Activated CD8-positive, alpha-beta memory T cell treated with anti-CD3 and anti-CD28 coated beads for 24 hours (primary cell): ENCODE measurements around the gene UNC119.

Source experiments
- DNase-seq: peaks from one replicate; pipeline ENCODE4 v3.0.0-alpha.2; 2020

The UNC119 gene

DNA sequence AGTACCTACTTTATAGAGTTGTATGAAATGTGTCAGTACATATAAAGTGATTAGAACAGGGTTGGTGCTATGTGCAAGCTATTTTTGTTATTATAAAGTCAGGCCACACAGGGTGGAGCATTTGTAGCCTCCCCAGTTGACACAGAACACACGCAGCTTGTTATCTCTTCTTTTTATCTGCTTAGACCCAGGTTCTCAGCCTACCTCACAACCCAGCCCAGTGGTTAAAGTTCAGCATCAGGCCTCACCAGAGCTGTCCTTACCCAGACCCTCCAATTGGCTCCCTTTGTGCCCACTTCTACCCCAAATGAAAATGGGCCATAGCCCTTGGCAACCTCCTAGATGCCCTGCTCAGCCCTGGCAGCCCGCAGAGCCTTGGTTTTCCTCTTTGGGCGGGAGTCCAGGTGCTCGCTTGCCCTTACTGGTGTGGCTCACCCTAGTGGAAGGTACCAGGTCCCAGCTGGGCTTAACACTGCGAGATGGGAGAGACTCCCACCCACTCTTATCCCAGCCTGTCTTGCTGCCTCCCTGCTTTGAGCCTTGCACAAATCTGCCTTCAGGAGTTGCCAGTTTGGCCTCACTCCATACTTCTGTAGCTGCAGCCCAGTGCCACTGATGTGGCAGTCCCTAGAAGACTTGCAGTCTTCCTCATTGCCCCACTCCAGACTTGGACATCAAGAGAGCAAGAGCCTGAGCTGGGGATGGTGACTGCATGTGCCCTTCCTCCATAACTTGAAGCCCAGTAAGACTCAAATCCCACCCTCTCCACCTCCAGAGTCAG lies 20.0 kb upstream of the UNC119 start:
- no peak for DNase-seq

DNA sequence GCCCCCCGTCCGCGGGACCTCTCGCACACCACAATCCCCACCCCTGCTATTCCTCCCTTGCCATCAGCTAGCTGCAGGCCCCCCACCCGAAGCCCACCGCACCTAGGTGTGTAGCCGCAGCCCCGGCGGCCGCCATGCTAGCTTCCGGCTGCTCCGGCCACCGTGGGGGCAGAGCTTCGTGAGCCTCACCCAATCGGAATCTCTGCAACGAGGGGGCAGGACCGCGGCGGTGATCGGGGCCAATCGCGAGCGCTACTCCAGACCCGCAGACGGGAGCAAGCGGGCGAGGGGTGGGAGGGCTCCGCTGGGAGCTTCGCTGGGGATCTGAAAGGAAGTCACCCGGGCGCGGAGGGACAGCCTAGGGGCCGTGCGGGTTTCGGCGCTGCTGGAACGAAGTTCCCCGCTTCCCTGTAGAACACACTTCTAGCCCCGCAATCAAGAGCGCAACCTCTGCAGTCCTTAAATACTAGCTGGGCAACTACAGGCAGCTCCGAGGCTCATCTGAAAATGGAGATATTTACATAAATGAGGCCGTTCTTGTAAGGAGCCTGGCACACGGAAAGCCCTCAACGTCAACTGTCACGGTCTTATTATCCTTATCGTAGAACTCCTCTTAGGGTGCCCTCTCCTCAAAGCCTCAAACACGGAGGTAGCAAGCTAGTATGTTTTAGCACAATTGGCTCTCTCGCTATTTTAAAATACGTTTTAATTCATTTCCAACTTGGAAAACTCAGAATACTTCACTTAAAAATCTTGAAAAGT lies 19.1 kb upstream of the UNC119 start, which contains the start of gene PIGS:
Gene PIGS (minus strand): TSS at position 164 of the 762 bp plus-strand sequence. CDS start 28 bp downstream, at position 136.
- peak; percentile 95 for DNase-seq

DNA sequence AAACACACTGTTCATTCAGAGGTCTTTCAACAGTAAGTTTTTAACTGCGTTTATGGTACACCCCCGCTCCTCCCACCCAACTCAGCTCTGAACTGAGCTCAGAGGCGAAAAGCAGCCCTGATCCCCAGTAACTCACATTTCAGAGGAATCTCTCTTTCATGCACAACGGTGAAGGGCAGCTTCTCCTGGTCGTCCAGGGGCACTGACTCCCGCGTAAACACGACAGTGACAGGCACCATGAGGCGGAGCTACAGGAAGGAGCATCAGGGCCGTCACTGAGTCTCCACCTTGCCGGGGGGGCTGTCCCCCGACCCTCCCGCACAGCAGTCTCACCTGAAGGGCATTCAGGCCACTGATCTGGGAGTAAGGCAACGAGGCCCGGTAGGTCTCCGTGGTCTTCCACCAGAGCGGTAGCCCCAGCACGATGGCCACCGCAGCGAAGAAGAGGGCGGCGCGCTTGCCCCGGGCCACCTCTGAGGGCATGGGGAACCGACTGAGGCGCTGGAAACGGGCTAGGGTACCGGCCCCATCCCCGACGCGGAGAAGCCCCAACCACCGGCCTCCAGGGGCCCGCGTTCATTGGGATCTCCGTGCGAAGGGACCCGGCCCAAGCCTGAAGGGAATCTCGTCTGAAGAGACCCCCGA lies 18.4 kb upstream of the UNC119 start:
- DNase-seq: peak; percentile 81

DNA sequence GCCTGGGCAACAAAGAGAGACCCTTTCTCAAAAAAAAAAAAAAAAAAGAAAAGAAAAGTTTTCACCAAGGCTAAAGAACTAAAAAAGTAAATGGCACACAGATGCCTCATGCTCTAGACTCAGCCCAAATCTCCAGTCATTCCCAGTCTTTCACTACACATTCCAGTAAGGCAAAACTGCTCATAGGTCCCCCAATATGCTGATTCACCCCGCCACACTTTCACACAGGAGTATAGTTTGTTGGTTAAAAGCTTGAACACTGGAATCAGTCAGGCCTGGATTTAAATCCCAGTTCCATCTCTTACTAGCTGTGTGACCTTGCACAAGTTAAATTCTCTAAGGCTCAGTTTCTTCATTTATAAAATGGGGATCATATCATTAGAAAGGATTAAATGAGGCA lies 17.0 kb upstream of the UNC119 start:
- DNase-seq: no peak

DNA sequence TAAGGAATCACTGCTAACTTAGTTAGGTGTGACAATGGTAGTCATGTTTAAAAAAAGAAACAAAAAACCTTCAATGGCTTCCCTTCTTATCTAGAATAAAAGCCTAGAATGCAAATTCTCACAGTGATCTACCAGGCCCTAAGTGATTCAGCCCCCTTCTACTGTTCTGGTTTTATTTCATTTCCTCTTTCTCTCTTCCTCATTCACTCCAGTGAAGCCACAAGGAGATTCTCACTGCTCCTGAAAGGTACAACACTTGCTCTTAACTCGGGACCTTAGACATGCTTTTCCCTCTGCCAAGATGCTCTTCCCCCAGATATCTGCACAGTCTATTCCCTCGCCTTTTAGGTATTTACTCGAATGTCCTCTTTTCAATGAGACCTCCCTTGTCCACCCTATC lies 15.2 kb upstream of the UNC119 start:
- DNase-seq: no peak

DNA sequence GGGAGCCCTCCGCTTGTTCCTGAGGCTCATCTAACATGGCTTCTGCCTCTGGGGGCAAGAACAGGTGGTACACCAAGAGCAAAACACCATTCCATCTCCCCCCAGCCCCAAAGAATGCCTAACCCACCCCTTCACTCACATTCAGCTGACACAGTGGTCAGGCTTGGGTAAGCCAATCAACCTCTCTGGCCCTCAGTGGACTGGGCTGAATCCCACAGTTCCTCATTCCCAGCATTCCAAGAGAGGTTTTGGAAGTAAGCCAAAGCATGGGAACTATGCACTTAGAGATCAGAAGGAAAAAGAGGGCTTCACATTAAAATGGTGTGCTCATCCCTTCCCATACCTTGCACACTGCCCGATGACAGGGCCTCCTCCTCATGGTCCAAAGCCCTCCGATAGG lies 11.1 kb upstream of the UNC119 start:
- no peak for DNase-seq

DNA sequence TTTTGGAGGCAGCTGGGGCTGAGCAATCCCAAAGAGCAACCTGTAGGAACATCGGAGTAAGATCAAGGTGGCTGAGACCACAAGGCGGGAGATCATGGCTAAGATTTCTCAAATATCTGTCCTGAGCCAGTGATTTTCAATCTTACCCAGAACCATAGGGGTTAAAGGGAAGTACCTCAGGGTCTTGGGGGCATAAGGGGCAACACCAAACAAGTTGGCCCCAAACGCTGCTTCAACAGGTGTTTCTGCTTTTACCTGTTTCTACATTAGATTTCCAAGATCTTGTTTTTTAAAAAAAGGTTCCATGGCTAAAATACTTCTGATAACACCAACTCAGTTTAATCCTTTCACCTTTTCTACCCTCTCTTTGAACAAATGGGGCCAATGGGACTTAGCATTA lies 2.6 kb upstream of the UNC119 start:
- no peak for DNase-seq

DNA sequence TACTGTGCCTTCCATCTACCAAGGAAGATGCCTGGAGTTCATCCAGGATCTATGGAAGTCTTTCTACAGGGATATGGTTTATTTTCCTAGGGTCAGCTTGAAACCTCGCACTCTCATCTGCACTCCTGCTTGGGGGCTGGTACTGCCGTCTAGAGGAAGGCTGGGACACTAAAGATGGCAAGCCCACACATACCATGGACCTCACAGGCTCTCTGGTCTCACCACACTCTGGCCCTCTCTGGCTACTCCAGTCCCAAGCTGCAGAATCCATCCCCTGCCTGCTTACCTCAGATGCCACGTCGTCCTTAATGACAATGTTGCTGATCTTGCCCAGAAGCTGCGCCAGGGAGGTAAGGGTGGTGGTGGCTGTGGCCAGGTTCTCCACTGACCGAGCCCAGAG lies 2.1 kb upstream of the UNC119 start:
- no peak for DNase-seq

DNA sequence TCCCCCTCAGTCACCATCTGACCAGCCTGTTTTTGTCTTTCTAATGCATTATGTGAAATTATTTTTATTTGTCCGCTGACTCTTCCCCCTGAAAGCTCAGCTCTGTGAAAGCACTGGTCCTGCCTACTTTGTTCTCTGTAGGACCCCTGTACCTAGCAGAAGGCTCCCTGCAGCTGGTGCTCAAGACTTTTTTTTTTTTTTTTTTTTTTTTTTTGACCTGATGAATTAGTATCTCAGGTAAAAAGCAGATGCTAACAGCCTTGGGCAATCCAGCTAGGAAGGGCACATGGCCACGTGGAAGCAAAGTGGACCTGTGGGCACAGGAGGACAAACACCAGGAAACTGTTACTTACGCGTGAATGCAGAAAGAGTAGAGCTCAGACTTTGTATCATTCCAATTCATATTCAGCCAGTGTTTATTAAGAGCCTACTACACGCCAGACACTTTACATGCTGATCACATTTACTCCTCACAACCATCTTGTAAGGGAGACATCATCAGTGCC lies 629 bp upstream of the UNC119 start:
- DNase-seq: no peak

DNA sequence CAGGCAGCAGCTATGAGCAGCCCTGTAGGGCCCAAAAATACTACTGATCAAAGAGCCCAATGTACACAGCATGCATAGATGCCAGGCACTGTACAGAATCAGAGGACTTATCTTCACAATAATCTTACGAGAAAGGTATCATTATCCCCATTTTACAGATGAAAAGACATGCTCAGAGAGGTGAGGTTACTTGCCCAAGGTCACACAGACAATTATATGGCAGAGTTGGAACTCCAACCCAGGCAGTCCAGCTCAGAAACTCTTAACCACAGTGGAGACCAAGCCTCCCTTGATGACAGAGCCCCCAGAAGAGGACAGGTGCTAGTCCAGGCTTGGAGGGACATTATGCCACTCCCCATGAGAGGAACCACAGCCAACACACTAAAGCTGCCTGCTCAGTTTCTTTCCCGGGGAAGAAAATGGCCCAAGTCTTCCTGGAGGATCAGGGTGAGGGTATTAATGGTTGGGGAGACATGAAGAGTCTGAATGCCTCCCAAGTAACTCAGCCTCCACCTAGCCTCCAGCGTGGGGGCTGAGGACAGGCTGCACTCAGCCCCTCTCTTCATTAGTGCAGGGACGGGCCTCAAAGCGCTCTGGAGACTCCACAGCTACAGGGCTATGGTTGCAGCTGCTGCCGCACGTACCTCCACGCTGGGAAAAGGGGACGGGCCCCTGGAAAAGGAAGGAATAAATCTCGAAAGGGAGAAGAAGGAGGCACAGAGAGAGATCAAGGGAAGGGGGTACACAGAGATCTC lies 826 bp downstream of the UNC119 start:
- DNase-seq: no peak

DNA sequence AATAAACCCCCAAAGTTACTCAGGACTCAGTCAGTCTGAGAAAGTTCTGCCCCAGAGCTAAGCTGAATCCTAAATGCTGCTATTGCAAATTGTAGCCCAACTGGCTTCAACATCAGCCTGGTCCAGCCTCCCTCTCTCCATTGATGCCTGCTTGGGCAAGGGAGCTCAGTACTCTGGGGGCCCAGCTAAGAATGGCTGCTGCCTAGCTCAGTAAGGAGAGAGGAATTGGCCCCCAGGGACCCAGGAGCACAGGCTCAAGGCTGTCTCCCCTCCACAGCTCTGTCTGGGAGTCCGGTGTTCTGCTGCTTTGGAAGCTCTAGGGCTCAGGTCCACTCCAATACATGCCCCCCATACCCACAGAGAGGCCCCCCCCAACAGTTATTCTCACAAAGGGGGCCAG lies 1.6 kb downstream of the UNC119 start:
- no peak for DNase-seq

DNA sequence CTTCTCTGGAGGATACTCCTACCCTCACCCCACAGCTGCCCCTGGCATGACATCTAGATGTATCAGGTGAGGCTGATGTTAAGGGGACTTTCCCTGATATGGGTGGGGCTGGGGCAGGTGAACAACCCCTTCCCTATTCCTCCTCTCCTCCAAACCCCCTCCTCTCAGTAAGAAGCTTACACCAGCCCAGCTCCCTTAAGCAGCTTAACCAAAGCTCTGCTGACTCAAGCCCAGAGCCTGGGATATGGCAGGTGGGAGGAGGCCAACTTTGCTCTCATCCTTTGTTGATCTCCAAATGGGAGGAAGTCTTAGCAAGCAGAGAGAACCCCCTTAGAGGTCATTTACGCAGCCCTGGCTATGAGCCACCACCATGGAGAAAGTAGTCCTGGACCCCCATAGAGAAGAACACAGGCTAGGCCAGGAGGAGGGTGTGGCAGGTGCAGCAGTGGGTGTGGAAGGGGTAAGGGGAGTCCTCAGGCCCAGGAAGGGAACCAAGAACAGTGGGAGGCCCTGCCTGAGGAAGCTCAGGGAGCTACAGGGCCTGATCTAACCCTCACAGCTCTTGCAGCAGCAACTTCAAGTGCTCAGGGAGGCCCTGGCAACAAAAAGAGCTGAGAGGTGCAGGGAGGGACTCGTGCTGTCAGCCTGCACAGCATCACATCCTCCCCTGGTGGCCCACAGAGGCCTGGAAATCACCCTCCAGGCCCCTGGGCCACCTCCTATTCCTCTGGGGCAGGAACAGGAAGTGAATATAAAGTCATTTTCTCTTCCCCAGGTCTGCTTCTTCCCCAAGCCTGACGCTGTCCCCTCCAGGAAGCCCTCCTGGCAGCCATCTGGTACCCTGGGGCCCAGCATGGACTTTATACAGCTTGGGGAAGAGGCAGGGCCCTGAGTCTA lies 2.9 kb downstream of the UNC119 start:
- peak; percentile 75 for DNase-seq

DNA sequence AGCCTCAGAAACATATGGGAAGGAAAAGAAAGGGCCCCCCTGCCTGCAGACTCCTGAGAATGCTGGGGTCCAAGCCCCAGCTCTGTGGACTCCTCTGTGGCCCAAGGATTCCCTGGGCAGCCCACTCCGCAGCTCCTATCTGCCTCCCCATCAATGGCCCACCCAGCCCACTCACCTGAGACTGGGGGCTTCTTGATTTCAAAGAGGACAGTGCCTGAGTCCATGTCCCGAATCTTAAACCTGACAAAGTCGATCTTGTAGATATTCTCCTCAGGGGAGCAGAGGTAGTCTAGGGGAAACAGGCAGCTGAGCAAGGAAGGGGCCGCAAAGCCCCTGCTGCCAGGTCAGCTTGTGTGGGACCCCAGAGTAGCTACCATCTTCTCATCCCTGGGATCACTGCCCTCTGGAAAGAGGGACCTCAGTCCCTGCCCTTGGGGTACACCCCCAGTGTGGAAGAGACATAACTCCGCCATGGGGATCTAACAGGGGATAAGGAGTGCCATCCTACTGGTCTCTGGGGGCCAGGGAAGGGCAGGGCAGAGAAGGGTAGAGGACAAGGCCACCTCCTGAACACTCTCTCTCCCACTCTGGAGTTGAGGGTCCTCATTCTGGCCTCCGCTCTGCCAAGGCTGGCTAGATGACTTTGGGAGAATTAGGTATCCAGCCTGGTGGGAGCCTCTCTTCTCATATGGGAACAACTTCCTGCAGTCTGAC lies 3.9 kb downstream of the UNC119 start:
- DNase-seq: no peak

DNA sequence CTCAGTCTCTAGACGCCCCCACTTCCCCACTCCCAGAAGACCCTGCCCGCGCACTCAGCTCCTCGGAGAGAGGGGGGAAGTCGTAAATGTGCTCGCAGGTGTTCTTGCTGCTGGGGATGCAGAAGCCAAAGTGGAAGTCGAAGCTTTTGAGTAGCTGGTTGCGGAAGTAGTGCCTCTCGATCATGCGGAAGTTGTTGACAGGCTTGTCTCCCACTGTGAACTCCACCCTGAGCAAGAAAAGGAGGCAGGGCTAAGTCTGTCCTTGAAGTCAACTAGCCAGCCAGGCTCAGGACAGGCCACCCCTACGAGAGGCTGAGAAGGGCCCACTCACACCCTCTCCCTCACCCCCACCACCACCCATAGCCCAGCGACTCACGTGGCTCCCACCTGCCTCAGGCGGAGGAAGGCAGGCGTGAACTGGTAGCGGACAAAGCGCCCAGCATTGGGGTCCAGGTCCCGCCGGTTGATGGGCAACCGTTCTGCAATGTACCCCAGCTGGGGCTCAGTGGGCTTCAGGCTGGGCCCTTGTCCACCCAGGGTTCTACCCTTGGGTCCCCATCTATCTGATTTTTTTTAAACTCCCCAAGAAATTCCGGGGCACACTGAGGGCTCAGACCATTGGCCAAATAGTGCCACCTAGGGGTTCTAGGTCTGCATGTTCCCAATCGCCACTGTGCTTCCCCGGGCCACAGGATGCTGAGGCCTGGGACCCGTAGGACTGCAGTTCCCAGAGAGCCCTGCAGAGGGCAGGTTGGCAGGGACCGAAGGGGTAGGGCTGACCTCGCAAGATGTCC lies 4.6 kb downstream of the UNC119 start:
- peak; percentile 86 for DNase-seq

DNA sequence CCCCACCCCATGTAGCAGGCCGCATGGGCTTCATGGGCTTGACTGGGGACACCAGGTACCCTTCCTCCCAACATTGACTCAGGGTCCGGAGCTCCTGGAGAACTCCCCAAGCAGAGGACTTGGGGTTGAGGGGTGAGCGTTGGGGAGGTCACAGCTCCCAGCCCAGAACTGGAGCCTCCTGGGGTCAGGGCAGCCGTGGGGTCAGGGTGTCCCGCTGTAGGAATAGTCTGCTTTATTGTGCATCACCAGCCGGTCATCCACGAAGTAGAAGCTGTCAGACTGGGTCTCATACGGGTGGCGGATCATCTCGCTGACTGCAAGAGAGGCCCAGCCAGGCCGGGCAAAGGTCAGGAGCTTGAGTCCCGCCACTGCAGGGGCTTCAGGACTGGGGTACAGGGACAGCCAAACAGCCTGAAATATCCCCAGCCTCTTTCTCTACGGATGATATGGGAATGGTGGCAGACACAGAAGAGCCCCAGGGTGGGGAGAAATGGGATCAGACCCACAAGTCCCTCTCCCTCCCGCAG lies 5.3 kb downstream of the UNC119 start:
- no peak for DNase-seq

DNA sequence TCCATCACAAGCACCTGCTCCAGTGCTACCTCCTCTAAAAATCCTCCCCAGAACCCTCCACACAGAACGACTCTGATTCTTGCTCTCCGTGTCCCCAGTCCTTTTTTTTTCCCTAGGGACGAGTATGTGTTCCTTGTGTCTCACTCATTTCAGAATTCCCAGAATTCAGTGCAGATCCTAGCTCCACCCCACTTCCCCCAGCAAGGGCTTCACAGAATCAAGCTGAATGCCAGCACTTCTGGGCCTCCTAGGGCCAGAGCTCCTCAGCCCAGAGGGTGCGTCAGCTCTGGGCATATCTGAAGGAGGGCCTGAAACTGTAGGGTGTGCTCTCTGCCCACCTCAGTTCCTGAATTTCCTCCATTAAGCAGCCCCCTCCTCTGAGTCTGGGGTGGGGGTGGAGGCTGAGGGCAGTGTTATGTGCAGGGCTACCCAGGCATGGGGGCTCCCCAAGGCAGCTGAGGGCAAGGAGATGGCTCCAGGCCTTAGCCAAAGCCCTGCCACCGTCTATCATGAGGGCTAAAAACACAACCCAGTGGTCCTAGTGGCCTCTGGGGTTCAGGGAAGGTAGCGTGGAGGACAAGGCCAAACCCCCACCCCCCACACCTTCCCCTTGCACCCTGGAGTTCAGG lies 6.5 kb downstream of the UNC119 start:
- DNase-seq: no peak

DNA sequence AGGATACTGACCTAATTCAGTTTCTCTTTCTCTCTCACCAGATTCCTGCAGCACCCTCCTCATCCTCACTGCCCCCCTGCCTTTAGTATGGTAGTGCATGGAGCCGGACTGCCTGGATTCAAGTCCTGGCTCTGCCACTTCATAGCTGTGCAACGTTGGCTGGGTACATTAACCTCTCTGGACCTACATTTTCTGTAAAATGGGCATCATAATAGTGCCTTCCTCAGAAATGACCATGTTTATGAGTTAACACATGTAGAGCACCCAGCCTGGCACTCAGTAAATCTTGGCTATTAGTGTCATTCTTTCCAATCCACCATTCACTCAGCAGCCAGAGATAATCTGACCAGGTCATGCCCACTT lies 7.3 kb downstream of the UNC119 start:
- no peak for DNase-seq

DNA sequence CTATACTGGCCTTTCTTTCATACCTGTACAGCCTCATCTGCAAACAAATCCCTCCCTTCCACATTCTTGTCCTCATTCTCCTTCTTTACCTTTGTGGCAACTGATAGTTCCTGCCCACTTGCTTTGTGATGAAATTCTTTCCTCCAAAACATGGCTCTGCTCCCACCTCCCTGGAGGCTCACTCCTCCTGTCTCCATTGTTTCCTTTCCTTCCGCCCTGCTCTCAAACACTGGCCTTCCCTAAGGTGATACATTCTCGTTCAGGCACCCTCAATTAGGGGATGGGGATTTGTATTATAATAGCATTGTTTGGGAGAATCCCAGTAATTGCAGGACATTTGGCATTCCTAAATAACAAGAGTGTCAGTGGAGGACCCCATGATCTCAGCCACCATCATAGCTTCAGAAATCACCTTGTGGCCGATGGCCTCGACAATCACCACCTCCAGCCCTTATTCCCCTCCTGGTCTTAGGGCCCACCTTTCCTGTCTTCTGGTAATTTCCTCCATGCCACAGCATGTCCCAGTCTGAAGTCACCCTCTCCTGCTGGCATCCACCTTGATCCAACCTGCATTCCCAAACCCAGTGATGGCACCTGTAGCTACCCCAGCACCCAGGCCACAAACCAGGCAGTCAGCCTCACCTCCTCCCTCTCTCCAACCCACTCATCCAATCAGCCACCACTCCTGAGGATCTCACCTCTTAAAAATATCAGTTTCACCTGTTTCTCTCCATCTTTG lies 7.9 kb downstream of the UNC119 start:
- DNase-seq: no peak

DNA sequence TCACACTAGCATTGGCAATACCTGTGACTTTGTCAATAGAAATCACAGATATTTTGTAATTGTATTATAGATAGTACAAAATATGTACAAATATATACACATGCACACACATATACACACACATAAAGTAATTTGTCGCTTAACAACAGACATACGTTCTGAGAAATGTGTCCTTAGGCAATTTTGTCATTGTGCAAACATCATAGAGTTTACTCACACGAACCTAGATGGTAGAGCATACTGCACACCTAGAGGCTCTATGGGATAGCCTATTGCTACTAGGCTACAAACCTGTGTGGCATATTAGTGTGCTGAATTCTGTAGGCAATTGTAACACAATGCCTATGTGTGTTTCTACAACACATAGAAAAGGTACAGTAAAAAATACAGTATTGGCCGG lies 11.0 kb downstream of the UNC119 start:
- DNase-seq: no peak
